Naive B cell (primary cell): Measurements from ENCODE around the gene AP1M1. TPM values are rescaled to one million over a fixed set of nuclear protein-coding genes. Genes with fewer than 3 reads are reported as not detected.
A peak's percentile ranks its signal among the peaks of the same experiment; 100 is the strongest.

Experiments
- ATAC-seq, 2 donors: fragments of 150-1000 bp; cut with Tn5 transposase; 2 replicates each; pipeline ENCODE4 v1.10.0; 2021; ENCODE audit warnings: low read depth in 2 of 2, mild to moderate bottlenecking in 2 of 2, moderate library complexity in 2 of 2
- DNase-seq: peaks from one replicate; pipeline ENCODE4 v3.0.0; 2022
- H3K27ac Mint-ChIP-seq, 6 donors: one replicate each; pipeline ENCODE4 v1.8.0; 2020 to 2022; ENCODE audit warnings: mild to moderate bottlenecking in 6 of 6, mixed read lengths in 6 of 6, moderate library complexity in 5 of 6, inconsistent platforms in 2 of 6
- H3K27me3 Mint-ChIP-seq, 3 donors: one replicate each; pipeline ENCODE4 v1.8.0; 2021 to 2022; ENCODE audit warnings: mixed read lengths in 3 of 3, mild to moderate bottlenecking in 1 of 3
- H3K36me3 Mint-ChIP-seq, 2 donors: one replicate each; pipeline ENCODE4 v1.8.0; 2020 to 2022; ENCODE audit warnings: mixed read lengths in 2 of 2, inconsistent platforms in 1 of 2, mild to moderate bottlenecking in 1 of 2
- H3K4me1 Mint-ChIP-seq, 3 donors: one replicate each; pipeline ENCODE4 v1.8.0; 2020 to 2022; ENCODE audit warnings: mixed read lengths in 3 of 3, inconsistent platforms in 1 of 3, mild to moderate bottlenecking in 1 of 3, moderate library complexity in 1 of 3
- H3K4me3 Mint-ChIP-seq, 8 donors: one replicate each; pipeline ENCODE4 v1.8.0; 2020 to 2022; ENCODE audit warnings: mild to moderate bottlenecking in 8 of 8, mixed read lengths in 8 of 8, moderate library complexity in 8 of 8, inconsistent platforms in 2 of 8
- H3K9me3 Mint-ChIP-seq, 7 donors: one replicate each; pipeline ENCODE4 v1.8.0; 2020 to 2022; ENCODE audit warnings: mixed read lengths in 7 of 7, mild to moderate bottlenecking in 5 of 7, inconsistent platforms in 2 of 7, moderate library complexity in 1 of 7
- polyA plus RNA-seq, 6 donors: library from polyadenylated mRNA; unstranded; fragments of 300-500 nt; fragmentation: Illumina TruSeq; gene quantifications; one replicate each; pipeline ENCODE4 v1.2.3, GENCODE V29; 2021; ENCODE audit warnings: low read depth in 6 of 6

AP1M1 gene
- polyA plus RNA-seq, 6 donors from 2014 or later, result 121 to 135 (median 122) TPM

DNA sequence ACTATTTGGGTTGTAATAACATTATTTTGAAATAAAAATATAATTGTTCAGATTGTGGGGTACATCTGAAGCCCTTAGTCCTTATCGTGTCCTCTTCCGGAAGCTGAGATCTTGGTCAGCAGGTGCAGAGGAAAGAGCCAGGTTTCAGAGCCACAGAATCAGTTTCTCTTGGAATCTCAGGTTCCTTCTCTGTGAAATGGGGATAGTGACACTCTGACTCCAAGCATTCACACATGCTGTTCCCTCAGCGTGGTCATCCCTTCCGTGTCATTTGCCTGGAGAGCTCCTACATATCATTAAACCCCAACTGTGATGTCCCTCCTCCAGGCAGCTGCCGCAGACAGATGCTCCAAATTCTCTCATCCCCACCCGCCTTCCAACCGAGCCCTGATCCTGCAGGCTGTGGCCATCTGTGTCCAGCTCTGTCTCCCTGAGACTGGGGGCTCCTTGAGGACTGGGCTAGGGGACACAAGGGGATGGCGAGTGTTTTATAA lies 59.8 kb downstream of the AP1M1 start:
- peaks cover 0 to 8% of the 10 kb centered on the region in 2 donors for H3K36me3 Mint-ChIP-seq
- no peak for ATAC-seq
- H3K27ac Mint-ChIP-seq, result peak overlapping the region in 5 of 6 donors; percentile 39 to 97 (median 89)
- H3K27me3 Mint-ChIP-seq, result no peaks in the 10 kb centered on the region
- H3K4me3 Mint-ChIP-seq, result peak overlapping the region in 7 of 8 donors; percentile 23 to 87 (median 61)
- H3K4me1 Mint-ChIP-seq, result peaks cover 61 to 86% (median 69%) of the 10 kb centered on the region in 3 donors
- H3K9me3 Mint-ChIP-seq, result peaks cover 0 to 5% (median 2%) of the 10 kb centered on the region in 7 donors
- DNase-seq, result no peak

DNA sequence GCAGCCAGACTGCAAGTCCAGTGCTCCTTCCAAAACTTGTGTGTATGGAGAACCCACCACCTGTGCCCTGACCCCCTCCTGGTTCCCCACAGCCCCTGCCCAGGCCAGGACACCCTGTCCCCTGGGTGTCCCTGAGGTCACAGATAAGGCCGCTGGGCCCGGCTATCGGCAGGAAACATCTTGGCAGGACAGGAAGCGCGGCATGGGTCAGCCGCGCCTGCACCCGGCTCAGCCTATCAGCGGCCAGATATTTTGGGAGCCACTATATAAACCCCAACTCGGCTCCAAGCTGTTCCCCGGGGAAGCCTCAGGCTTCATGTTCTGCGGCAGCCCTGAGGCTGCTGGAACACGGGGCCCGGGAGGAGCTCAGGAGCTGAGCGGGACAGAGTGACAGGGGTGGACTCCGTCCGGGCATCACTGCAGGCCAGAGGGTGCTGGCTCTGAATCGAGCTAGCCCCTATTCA lies 60.8 kb downstream of the AP1M1 start:
- no peak for DNase-seq
- H3K4me3 Mint-ChIP-seq, result peak overlapping the region in 7 of 8 donors; percentile 19 to 94 (median 81)
- H3K4me1 Mint-ChIP-seq, result peaks cover 68 to 95% (median 79%) of the 10 kb centered on the region in 3 donors
- H3K27me3 Mint-ChIP-seq, result no peaks in the 10 kb centered on the region
- H3K36me3 Mint-ChIP-seq, result peaks cover 0 to 8% of the 10 kb centered on the region in 2 donors
- peak overlapping the region in 4 of 6 donors; percentile 73 to 97 (median 88) for H3K27ac Mint-ChIP-seq
- H3K9me3 Mint-ChIP-seq, result peaks cover 0 to 5% (median 2%) of the 10 kb centered on the region in 7 donors
- no peak for ATAC-seq

DNA sequence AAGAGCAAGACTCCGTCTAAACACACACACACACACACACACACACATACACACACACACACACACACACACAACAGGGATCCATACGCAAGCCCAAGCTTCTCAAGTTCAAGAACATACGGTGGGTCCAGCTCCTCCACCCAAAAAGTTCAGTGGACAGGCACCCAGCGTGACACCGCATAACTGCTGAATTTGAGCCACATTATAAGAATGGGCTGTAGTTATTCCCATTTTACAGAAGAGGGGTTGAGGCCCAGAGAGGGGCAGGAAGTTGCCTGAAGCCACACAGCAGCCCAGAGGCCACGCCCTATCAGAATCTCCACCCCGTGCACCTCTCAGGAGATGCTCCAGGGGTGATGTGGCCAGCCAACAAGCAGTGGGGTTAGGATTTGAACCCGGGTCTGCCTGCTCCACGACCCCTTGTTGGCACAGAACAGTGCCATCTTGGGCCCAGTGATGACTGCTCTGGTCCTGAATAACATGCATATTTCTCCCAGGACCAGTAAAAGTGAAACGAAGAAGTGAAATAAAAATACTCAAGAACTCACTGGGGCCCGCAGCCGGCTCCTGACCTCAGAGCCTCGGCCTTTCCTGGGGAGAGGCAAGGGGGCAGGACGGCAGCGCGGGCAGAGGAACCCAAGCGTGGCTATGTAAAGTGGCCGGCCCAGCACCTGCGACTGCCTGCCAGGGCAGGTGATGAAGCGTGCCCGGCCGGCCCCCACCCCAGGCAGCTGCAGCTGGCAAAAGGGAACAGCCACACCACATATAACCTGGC lies 61.9 kb downstream of the AP1M1 start:
- H3K4me1 Mint-ChIP-seq, result peaks cover 64 to 95% (median 80%) of the 10 kb centered on the region in 3 donors

GRCh38 chr19:16260160-16260811 lies 62.6 kb downstream of the AP1M1 start:
- no peak for DNase-seq

More for the DNA sequence above, 61.9 kb downstream of the AP1M1 start:
- Mint-ChIP-seq H3K9me3 (peaks cover 0 to 5% (median 2%) of the 10 kb centered on the region in 7 donors), H3K4me3 (peak overlapping the region; percentile 67 to 94 (median 82)), H3K27me3 (no peaks in the 10 kb centered on the region), H3K27ac (peak overlapping the region in 5 of 6 donors; percentile 97 to 98 (median 97)), H3K36me3 (peaks cover 0 to 8% of the 10 kb centered on the region in 2 donors)
- ATAC-seq (peak; percentile 78 to 83), DNase-seq (peak; percentile 92)

GRCh38 chr19:16260812-16261161 lies 63.1 kb downstream of the AP1M1 start:
- Mint-ChIP-seq H3K27me3 (no peaks in the 10 kb centered on the region), H3K36me3 (no peaks in the 10 kb centered on the region), H3K4me3 (peak overlapping the region; percentile 44 to 94 (median 78)), H3K4me1 (peaks cover 61 to 96% (median 78%) of the 10 kb centered on the region in 3 donors), H3K27ac (peak overlapping the region in 5 of 6 donors; percentile 97 to 98 (median 97)), H3K9me3 (no peaks in the 10 kb centered on the region)
- no peak for ATAC-seq
- no peak for DNase-seq

More at GRCh38 chr19:16260160-16260811, 62.6 kb downstream of the AP1M1 start:
- H3K4me3 Mint-ChIP-seq, result peak overlapping the region; percentile 67 to 94 (median 80)
- no peaks in the 10 kb centered on the region for H3K27me3 Mint-ChIP-seq
- H3K4me1 Mint-ChIP-seq, result peaks cover 62 to 95% (median 79%) of the 10 kb centered on the region in 3 donors
- no peaks in the 10 kb centered on the region for H3K9me3 Mint-ChIP-seq
- no peak for ATAC-seq
- H3K36me3 Mint-ChIP-seq, result peaks cover 0 to 1% of the 10 kb centered on the region in 2 donors
- peak overlapping the region in 5 of 6 donors; percentile 97 to 98 (median 97) for H3K27ac Mint-ChIP-seq

DNA sequence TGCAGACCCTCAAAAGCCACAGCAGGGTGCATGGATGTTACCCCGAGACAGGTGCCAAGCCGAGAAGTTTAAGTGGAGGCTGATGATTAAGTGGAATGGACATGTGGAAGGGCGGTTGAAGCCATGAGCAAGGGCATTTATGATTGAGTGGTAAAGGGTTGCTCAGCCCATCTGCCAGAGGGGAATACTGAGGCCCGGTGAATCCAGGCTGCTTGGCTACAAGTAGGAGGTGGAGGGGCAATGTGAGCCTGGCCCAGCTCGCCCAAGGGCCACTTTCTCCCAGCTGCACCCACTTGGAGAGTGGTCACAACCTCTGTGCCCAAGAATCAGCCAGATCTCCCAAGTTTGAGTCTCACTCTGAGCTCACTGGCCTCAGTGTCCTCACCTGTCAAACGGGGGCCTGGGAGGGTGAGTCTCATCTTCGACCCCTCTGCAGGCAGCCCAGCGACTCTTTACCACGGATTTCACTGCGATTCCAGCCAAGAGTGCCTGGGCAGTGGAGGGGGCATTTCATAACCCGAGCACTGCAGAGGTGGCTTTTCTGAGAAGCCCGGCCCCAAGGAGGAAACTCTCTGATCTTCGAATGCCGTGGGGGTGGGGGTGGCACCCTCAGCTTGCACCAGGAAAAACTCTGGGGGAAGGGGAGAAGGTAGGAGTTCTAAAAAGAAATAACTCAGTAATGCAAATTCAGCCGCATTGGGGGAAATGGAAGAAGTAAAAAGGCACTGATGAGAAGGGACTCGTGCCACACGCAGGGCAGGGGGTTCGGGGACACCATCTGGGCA lies 64.1 kb downstream of the AP1M1 start:
- Mint-ChIP-seq H3K36me3 (no peaks in the 10 kb centered on the region), H3K27me3 (no peaks in the 10 kb centered on the region), H3K27ac (peak overlapping the region in 5 of 6 donors; percentile 96 to 98 (median 97)), H3K9me3 (no peaks in the 10 kb centered on the region), H3K4me3 (peak overlapping the region; percentile 66 to 94 (median 79)), H3K4me1 (peaks cover 60 to 97% (median 79%) of the 10 kb centered on the region in 3 donors)
- ATAC-seq (no peak), DNase-seq (no peak)

GRCh38 chr19:16262618-16263017 lies 64.9 kb downstream of the AP1M1 start:
- no peaks in the 10 kb centered on the region for H3K9me3 Mint-ChIP-seq
- ATAC-seq (no peak), DNase-seq (no peak)
- peak overlapping the region in 5 of 6 donors; percentile 95 to 98 (median 97) for H3K27ac Mint-ChIP-seq
- no peaks in the 10 kb centered on the region for H3K36me3 Mint-ChIP-seq
- no peaks in the 10 kb centered on the region for H3K27me3 Mint-ChIP-seq
- peak overlapping the region; percentile 66 to 88 (median 79) for H3K4me3 Mint-ChIP-seq
- H3K4me1 Mint-ChIP-seq, result peaks cover 55 to 94% (median 79%) of the 10 kb centered on the region in 3 donors

DNA sequence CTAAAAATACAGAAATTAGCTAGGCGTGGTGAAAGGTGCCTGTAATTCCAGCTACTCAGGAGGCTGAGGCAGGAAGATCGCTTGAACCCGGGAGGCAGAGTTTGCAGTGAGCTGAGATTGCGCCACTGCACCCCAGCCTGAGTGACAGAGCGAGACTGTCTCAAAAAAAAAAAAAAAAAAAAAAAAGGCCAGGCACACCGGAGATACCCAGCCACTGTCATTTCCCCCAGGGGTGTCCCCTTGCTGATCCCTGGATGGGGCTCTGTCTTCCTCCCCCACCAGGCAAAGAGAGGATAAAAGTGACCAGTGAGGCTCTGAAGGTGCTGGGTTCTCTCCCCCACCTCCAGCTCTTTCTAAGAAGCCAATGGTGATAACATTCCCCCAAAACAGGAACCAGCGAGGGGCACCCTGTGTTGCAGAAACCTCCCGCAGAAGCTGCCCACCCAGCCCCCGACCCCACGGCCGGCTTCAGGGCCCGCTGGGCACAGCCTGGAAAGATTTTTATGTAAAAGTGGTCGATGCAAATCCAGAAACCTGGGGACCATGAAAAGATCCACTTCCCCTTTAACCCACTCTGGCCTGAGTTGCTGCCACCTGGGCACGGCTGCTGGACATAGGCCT lies 65.5 kb downstream of the AP1M1 start:
- ATAC-seq (peak; percentile 38 to 45), DNase-seq (peak; percentile 76)
- H3K27me3 Mint-ChIP-seq, result no peaks in the 10 kb centered on the region
- peak overlapping the region; percentile 66 to 88 (median 79) for H3K4me3 Mint-ChIP-seq
- H3K36me3 Mint-ChIP-seq, result no peaks in the 10 kb centered on the region
- H3K9me3 Mint-ChIP-seq, result no peaks in the 10 kb centered on the region
- H3K4me1 Mint-ChIP-seq, result peaks cover 52 to 89% (median 76%) of the 10 kb centered on the region in 3 donors
- peak overlapping the region in 5 of 6 donors; percentile 94 to 98 (median 97) for H3K27ac Mint-ChIP-seq

- Mint-ChIP-seq H3K9me3 (no peaks in the 10 kb centered on the region), H3K4me3 (no peak overlapping the region), H3K27me3 (no peaks in the 10 kb centered on the region), H3K4me1 (peaks cover 45 to 81% (median 69%) of the 10 kb centered on the region in 3 donors), H3K27ac (peak overlapping the region in 5 of 6 donors; percentile 32 to 92 (median 89)), H3K36me3 (no peaks in the 10 kb centered on the region)
- ATAC-seq (no peak), DNase-seq (no peak)
Observed at GRCh38 chr19:16265205-16265604, 67.5 kb downstream of the AP1M1 start.

DNA sequence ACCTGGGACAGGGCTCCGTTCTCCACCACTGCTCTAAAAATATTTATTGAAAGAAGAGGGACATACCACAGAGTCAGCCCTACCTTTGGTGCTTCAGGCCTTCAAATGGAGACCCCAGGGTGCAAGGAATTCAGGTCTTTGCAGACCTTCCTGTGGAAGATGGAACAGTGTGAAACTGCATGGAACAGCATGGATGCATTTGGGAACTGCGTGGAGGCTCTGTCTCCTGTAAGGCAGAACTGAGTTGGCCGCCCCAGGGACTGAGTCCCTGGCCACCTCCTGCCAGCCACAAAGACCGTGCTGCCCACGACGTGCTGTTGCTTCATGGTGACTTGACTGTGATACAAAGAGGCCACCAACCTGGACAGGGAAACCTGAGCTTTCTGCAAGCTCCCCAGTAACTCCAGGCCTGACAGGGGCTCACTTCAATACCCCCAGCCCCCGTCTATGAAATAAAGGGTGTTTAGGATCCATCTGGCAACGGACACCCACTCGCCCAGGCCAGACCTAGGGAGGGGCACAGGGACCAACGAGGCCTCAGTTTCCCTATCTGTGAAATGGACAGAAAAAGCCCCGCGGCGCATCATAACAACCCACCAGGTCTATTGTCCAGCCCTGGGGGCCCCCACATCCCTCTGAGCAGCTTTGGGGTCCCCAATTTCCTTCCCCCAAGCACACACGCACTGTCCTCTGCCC lies 68.3 kb downstream of the AP1M1 start:
- Mint-ChIP-seq H3K27ac (peak overlapping the region in 3 of 6 donors; percentile 33 to 89 (median 63)), H3K4me1 (peaks cover 38 to 74% (median 61%) of the 10 kb centered on the region in 3 donors), H3K4me3 (peak overlapping the region in 1 of 8 donors; percentile 2), H3K36me3 (no peaks in the 10 kb centered on the region), H3K9me3 (no peaks in the 10 kb centered on the region), H3K27me3 (no peaks in the 10 kb centered on the region)
- no peak for ATAC-seq
- DNase-seq, result no peak

- no peak for ATAC-seq
- H3K36me3 Mint-ChIP-seq, result no peaks in the 10 kb centered on the region
- peaks cover 33 to 69% (median 56%) of the 10 kb centered on the region in 3 donors for H3K4me1 Mint-ChIP-seq
Observed at GRCh38 chr19:16266586-16266942, 68.9 kb downstream of the AP1M1 start.

More at GRCh38 chr19:16266586-16266942, 68.9 kb downstream of the AP1M1 start:
- no peak for DNase-seq
- Mint-ChIP-seq H3K4me3 (peak overlapping the region in 2 of 8 donors; percentile 2), H3K27me3 (no peaks in the 10 kb centered on the region), H3K9me3 (no peaks in the 10 kb centered on the region), H3K27ac (peak overlapping the region in 2 of 6 donors; percentile 69 to 89)
